SK-N-SH (cell line): Measurements from ENCODE around the gene STAM2. TPM values are rescaled to one million over a fixed set of nuclear protein-coding genes. Genes with fewer than 3 reads are reported as not detected.

ENCODE experiments used
- CTCF ChIA-PET: fragments of 300-600, 350-600 bp; formaldehyde crosslinking; extraction: SDS; loops from one replicate; lab custom pipeline; 2021; lab: Yijun Ruan, JAX
- POLR2A ChIA-PET: fragments of 350-600 bp; sonication (Branson Sonifier 250); formaldehyde crosslinking; extraction: SDS; loops from one replicate; lab custom pipeline; 2020; ENCODE audit warnings: antibody characterized with exemption, inconsistent platforms; lab: Yijun Ruan, JAX
- DNase-seq: peaks from one replicate; pipeline ENCODE4 v3.0.0; 2012
- H2AFZ ChIP-seq: fragments of 200-600 bp; sonication (generic); 2 replicates; pipeline ENCODE4 v1.8.1; 2016; ENCODE audit warnings: antibody characterized with exemption, mild to moderate bottlenecking, low read depth
- H3F3A ChIP-seq: fragments of 200-600 bp; sonication (generic); replicated peaks from 2 replicates; pipeline ENCODE3; 2016; ENCODE audit warnings: antibody characterized with exemption, mild to moderate bottlenecking; ENCODE audit not compliant: insufficient read depth
- H3K27ac ChIP-seq, 2 experiments: fragments of 200-500 bp in 1 of 2; fragments of 200-600 bp in 1 of 2; sonication (Bioruptor generic) in 1 of 2; sonication (generic), shearing (Covaris generic) in 1 of 2; 2 replicates each; pipeline versions ENCODE4 v1.5.1 to v1.6.1; 2014 to 2016; ENCODE audit warnings: low read depth in 2 of 2, inconsistent platforms in 1 of 2, low read length in 1 of 2, mild to moderate bottlenecking in 1 of 2, mixed read lengths in 1 of 2
- H3K27me3 ChIP-seq: fragments of 200-600 bp; sonication (generic), shearing (Covaris generic); 2 replicates; pipeline ENCODE4 v1.6.1; 2016; ENCODE audit warnings: mixed run types; ENCODE audit not compliant: insufficient read depth
- H3K36me3 ChIP-seq, 2 experiments: fragments of 200-500 bp in 1 of 2; fragments of 200-600 bp in 1 of 2; sonication (Bioruptor generic) in 1 of 2; sonication (generic) in 1 of 2; replicated peaks in 1 of 2; 2 replicates each; pipeline versions ENCODE3 to v1.5.1; 2014 to 2016; ENCODE audit warnings: low read length in 1 of 2, mild to moderate bottlenecking in 1 of 2; ENCODE audit not compliant: insufficient read depth in 2 of 2, control insufficient read depth in 1 of 2
- H3K4me1 ChIP-seq, 2 experiments: fragments of 200-500 bp in 1 of 2; fragments of 200-600 bp in 1 of 2; sonication (Bioruptor generic) in 1 of 2; sonication (generic), shearing (Covaris generic) in 1 of 2; 2 replicates each; pipeline versions ENCODE4 v1.5.1 to v1.6.1; 2014 to 2016; ENCODE audit warnings: low read depth in 1 of 2, low read length in 1 of 2, mixed run types in 1 of 2; ENCODE audit not compliant: insufficient read depth in 2 of 2, control insufficient read depth in 1 of 2
- H3K4me2 ChIP-seq: fragments of 200-600 bp; sonication (generic), shearing (Covaris generic); 2 replicates; pipeline ENCODE4 v1.6.1; 2017; ENCODE audit warnings: mixed run types
- H3K4me3 ChIP-seq, 2 experiments: fragments of 200-500 bp in 1 of 2; fragments of 200-600 bp in 1 of 2; sonication (Bioruptor generic) in 1 of 2; sonication (generic), shearing (Covaris generic) in 1 of 2; 2 replicates each; pipeline versions ENCODE4 v1.5.1 to v1.8.1; 2014 to 2016; ENCODE audit warnings: low read depth in 2 of 2, inconsistent platforms in 1 of 2, low read length in 1 of 2, mild to moderate bottlenecking in 1 of 2, mixed read lengths in 1 of 2, moderate library complexity in 1 of 2
- H3K79me2 ChIP-seq: fragments of 200-600 bp; sonication (generic); 2 replicates; pipeline ENCODE4 v1.8.1; 2017; ENCODE audit warnings: mild to moderate bottlenecking; ENCODE audit not compliant: insufficient read depth
- H3K9ac ChIP-seq: fragments of 200-600 bp; sonication (generic); 2 replicates; pipeline ENCODE4 v1.6.1; 2017; ENCODE audit warnings: mixed run types
- H3K9me2 ChIP-seq: fragments of 200-600 bp; sonication (generic); 2 replicates; pipeline ENCODE4 v1.6.1; 2017; ENCODE audit warnings: mixed run types
- H3K9me3 ChIP-seq: fragments of 200-600 bp; sonication (generic); 2 replicates; pipeline ENCODE4 v1.6.1; 2017; ENCODE audit warnings: mixed run types, mild to moderate bottlenecking, moderate library complexity
- H4K20me1 ChIP-seq: fragments of 200-600 bp; sonication (generic); 2 replicates; pipeline ENCODE4 v1.6.1; 2017; ENCODE audit warnings: mild to moderate bottlenecking, mixed run types; ENCODE audit not compliant: insufficient read depth
- CHD2 ChIP-seq: fragments of 150-350 bp; IDR thresholded peaks from 2 replicates; pipeline ENCODE4 v1.6.1; 2018; ENCODE audit warnings: low read length; ENCODE audit not compliant: partially characterized antibody
- EZH2phosphoT487 ChIP-seq: fragments of 200-600 bp; sonication (generic); IDR thresholded peaks from 2 replicates; pipeline ENCODE4 v1.6.1; 2017; ENCODE audit warnings: low read depth, mixed run types, mild to moderate bottlenecking, antibody characterized with exemption, moderate library complexity, borderline replicate concordance
- FOSL2 ChIP-seq: IDR thresholded peaks from 2 replicates; pipeline ENCODE4 v1.4.0; 2012; ENCODE audit warnings: low read depth, mild to moderate bottlenecking, moderate library complexity, borderline replicate concordance
- FOXJ3 ChIP-seq: sonication (generic); formaldehyde crosslinking; IDR thresholded peaks from 2 replicates; pipeline ENCODE4 v1.5.1; 2020; ENCODE audit warnings: mild to moderate bottlenecking, missing genetic modification reagents
- GATA2 ChIP-seq: sonication (generic); formaldehyde crosslinking; IDR thresholded peaks from 2 replicates; pipeline ENCODE4 v1.5.0; 2020; ENCODE audit warnings: mild to moderate bottlenecking, missing genetic modification reagents
- MEF2A ChIP-seq: IDR thresholded peaks from 2 replicates; pipeline ENCODE4 v1.4.0; 2012; ENCODE audit warnings: low read depth, borderline replicate concordance
- NFIC ChIP-seq: IDR thresholded peaks from 2 replicates; pipeline ENCODE4 v1.4.0; 2012; ENCODE audit warnings: borderline replicate concordance
- NRF1 ChIP-seq: IDR thresholded peaks from 2 replicates; pipeline ENCODE4 v1.6.1; 2012; ENCODE audit warnings: low read depth, mild to moderate bottlenecking, low read length
- RAD21 ChIP-seq: IDR thresholded peaks from 2 replicates; pipeline ENCODE4 v1.6.1; 2012; ENCODE audit warnings: mild to moderate bottlenecking, low read length
- RCOR1 ChIP-seq: fragments of 150-350 bp; IDR thresholded peaks from 2 replicates; pipeline ENCODE4 v1.6.1; 2017; ENCODE audit warnings: antibody characterized with exemption, low read length
- RFX5 ChIP-seq: IDR thresholded peaks from 2 replicates; pipeline ENCODE4 v1.6.1; 2012; ENCODE audit warnings: mild to moderate bottlenecking, improper control_type of control experiment, low read length
- RXRA ChIP-seq: IDR thresholded peaks from 2 replicates; pipeline ENCODE4 v1.4.0; 2012; ENCODE audit warnings: low read depth, mild to moderate bottlenecking, borderline replicate concordance
- SMC3 ChIP-seq: IDR thresholded peaks from 2 replicates; pipeline ENCODE4 v1.6.1; 2012; ENCODE audit warnings: low read depth, low read length, improper control_type of control experiment
- TCF12 ChIP-seq: IDR thresholded peaks from 2 replicates; pipeline ENCODE4 v1.4.0; 2012
- TEAD4 ChIP-seq: IDR thresholded peaks from 2 replicates; pipeline ENCODE4 v1.4.0; 2012; ENCODE audit warnings: mild to moderate bottlenecking, borderline replicate concordance; ENCODE audit not compliant: insufficient read depth
- YY1 ChIP-seq: IDR thresholded peaks from 2 replicates; pipeline ENCODE4 v1.4.0; 2012; ENCODE audit warnings: low read depth, mild to moderate bottlenecking
- WGBS: methylation state at CpG from one replicate; pipeline ENCODE4 v1.1.6; 2017; ENCODE audit warnings: low lambda C conversion rate; 5-methylcytosine and 5-hydroxymethylcytosine counted together
- polyA plus RNA-seq, 3 experiments: library from polyadenylated mRNA; depleted of rRNA; stranded (reverse); fragments of >200 nt; gene quantifications; 2 replicates each; pipeline ENCODE4 v1.2.3, GENCODE V29; 2012
- TF ChIP-seq, protein P1 (sequence below): fragments of 150-350 bp; IDR thresholded peaks from 2 replicates; pipeline ENCODE4 v1.6.1; 2016; ENCODE audit warnings: mild to moderate bottlenecking, low read depth, low read length
- TF ChIP-seq, protein P2 (sequence below): IDR thresholded peaks from 2 replicates; pipeline ENCODE4; 2012
- TF ChIP-seq, protein P3 (sequence below): IDR thresholded peaks from 2 replicates; pipeline ENCODE4 v1.4.0; 2012; ENCODE audit warnings: low read depth, borderline replicate concordance
- TF ChIP-seq, protein P4 (sequence below): IDR thresholded peaks from 2 replicates; pipeline ENCODE4 v1.6.1; 2012; ENCODE audit warnings: mild to moderate bottlenecking, low read depth, low read length, moderate library complexity

STAM2 gene
- polyA plus RNA-seq, 1 of the 3 experiments (the other 2 are of a cell fraction) = 6.9 TPM

DNA sequence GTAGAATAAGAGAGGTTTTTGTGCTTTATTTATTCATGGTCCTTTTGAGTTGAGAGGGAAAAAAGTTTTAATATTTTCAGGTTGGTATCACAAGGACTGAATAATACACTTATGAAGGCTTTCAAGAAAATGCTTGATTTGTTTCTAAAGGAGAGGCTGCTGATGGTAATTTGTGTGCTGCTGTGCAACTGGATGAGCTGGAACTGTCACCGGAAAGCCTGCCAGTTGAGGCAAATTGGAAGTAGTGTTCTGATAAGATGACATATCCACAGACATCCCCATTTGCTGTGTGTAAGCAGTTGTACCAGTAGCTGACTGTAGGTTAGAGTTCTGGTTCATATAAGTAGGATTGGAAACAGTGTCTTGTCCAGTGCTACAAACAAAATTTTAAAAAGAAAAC, 55.1 kb downstream of the STAM2 start:
- Histone ChIP-seq H3K9ac (no peak overlapping the region), H3K27ac (no peak overlapping the region), H2AFZ (no peak overlapping the region), H3K4me3 (no peak overlapping the region), H3F3A (no peaks in the 10 kb centered on the region), H3K27me3 (no peaks in the 10 kb centered on the region), H3K79me2 (no peaks in the 10 kb centered on the region), H3K4me2 (no peak overlapping the region), H3K4me1 (0 out of 4 replicates have a peak, but pooled peaks cover 0 to under 1% of the 10 kb centered on the region in 2 experiments), H4K20me1 (no peaks in the 10 kb centered on the region), H3K9me3 (no peaks in the 10 kb centered on the region), H3K36me3 (peaks cover 11 to 17% of the 10 kb centered on the region in 2 experiments), H3K9me2 (no peaks in the 10 kb centered on the region)
- WGBS = 93% methylated on average over 1 of the region's 1 CpG
- DNase-seq = no peak
- POLR2A ChIA-PET = no interaction called here
- CTCF ChIA-PET = interaction anchor here (1.2 to 2.4 kb wide), 3 partner anchors 55 to 95 kb away, joined by 3 to 10 read pairs (median 5); partner anchors contain the start of gene STAM2
- TF ChIP-seq, protein P1, sequence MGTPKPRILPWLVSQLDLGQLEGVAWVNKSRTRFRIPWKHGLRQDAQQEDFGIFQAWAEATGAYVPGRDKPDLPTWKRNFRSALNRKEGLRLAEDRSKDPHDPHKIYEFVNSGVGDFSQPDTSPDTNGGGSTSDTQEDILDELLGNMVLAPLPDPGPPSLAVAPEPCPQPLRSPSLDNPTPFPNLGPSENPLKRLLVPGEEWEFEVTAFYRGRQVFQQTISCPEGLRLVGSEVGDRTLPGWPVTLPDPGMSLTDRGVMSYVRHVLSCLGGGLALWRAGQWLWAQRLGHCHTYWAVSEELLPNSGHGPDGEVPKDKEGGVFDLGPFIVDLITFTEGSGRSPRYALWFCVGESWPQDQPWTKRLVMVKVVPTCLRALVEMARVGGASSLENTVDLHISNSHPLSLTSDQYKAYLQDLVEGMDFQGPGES = no peak
- no peak for TF ChIP-seq RFX5
- no peak for TF ChIP-seq RCOR1
- no peak for TF ChIP-seq RAD21
- TF ChIP-seq GATA2 (CRISPR knock-in tag) = no peak
- TF ChIP-seq NRF1 = no peak
- no peak for TF ChIP-seq EZH2phosphoT487
- TF ChIP-seq TEAD4 = no peak
- TF ChIP-seq MEF2A = no peak
- TF ChIP-seq, protein P2, sequence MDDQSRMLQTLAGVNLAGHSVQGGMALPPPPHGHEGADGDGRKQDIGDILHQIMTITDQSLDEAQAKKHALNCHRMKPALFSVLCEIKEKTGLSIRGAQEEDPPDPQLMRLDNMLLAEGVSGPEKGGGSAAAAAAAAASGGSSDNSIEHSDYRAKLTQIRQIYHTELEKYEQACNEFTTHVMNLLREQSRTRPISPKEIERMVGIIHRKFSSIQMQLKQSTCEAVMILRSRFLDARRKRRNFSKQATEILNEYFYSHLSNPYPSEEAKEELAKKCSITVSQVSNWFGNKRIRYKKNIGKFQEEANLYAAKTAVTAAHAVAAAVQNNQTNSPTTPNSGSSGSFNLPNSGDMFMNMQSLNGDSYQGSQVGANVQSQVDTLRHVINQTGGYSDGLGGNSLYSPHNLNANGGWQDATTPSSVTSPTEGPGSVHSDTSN = no peak
- TF ChIP-seq SMC3 = no peak
- TF ChIP-seq YY1 = no peak
- no peak for TF ChIP-seq NFIC
- TF ChIP-seq, protein P3, sequence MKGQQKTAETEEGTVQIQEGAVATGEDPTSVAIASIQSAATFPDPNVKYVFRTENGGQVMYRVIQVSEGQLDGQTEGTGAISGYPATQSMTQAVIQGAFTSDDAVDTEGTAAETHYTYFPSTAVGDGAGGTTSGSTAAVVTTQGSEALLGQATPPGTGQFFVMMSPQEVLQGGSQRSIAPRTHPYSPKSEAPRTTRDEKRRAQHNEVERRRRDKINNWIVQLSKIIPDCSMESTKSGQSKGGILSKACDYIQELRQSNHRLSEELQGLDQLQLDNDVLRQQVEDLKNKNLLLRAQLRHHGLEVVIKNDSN = no peak

DNA sequence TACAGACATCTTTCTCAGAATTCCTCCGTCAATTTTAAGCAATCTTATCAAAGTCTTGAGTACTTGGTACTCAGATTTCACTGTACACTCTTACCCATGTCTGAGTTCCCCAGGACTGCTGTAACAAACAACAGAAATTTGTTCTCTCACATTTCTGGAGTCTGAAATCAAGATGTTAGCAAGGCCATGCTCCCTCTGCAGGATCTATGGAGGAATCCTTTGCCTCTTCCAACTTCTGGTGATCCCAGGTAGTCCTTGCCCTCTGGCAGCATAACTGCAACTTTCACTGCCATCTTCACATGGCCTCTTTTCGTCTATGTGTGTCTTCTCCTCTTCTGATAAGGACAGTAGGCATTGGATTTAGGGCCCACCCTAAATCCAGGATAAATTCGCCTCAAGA, 59.6 kb downstream of the STAM2 start:
- CTCF ChIA-PET = no interaction called here
- no peak overlapping the region for H2AFZ ChIP-seq
- no peaks in the 10 kb centered on the region for H3F3A ChIP-seq
- no peak overlapping the region for H3K4me3 ChIP-seq
- H4K20me1 ChIP-seq = no peaks in the 10 kb centered on the region
- no peaks in the 10 kb centered on the region for H3K9me3 ChIP-seq
- DNase-seq = no peak
- no peak overlapping the region for H3K4me2 ChIP-seq
- no peak overlapping the region for H3K9ac ChIP-seq
- H3K36me3 ChIP-seq = peaks cover 9 to 11% of the 10 kb centered on the region in 2 experiments
- no peaks in the 10 kb centered on the region for H3K9me2 ChIP-seq
- H3K4me1 ChIP-seq = no peaks in the 10 kb centered on the region
- 89% methylated on average over 3 of the region's 3 CpGs for WGBS
- H3K27me3 ChIP-seq = no peaks in the 10 kb centered on the region
- no peaks in the 10 kb centered on the region for H3K79me2 ChIP-seq
- POLR2A ChIA-PET = no interaction called here
- no peak overlapping the region for H3K27ac ChIP-seq
- TF ChIP-seq GATA2 (CRISPR knock-in tag) (no peak), SMC3 (no peak), TCF12 (no peak), FOSL2 (no peak), FOXJ3 (no peak), YY1 (no peak), RAD21 (no peak), CHD2 (no peak), RXRA (no peak)
- TF ChIP-seq, protein P4, sequence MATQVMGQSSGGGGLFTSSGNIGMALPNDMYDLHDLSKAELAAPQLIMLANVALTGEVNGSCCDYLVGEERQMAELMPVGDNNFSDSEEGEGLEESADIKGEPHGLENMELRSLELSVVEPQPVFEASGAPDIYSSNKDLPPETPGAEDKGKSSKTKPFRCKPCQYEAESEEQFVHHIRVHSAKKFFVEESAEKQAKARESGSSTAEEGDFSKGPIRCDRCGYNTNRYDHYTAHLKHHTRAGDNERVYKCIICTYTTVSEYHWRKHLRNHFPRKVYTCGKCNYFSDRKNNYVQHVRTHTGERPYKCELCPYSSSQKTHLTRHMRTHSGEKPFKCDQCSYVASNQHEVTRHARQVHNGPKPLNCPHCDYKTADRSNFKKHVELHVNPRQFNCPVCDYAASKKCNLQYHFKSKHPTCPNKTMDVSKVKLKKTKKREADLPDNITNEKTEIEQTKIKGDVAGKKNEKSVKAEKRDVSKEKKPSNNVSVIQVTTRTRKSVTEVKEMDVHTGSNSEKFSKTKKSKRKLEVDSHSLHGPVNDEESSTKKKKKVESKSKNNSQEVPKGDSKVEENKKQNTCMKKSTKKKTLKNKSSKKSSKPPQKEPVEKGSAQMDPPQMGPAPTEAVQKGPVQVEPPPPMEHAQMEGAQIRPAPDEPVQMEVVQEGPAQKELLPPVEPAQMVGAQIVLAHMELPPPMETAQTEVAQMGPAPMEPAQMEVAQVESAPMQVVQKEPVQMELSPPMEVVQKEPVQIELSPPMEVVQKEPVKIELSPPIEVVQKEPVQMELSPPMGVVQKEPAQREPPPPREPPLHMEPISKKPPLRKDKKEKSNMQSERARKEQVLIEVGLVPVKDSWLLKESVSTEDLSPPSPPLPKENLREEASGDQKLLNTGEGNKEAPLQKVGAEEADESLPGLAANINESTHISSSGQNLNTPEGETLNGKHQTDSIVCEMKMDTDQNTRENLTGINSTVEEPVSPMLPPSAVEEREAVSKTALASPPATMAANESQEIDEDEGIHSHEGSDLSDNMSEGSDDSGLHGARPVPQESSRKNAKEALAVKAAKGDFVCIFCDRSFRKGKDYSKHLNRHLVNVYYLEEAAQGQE = no peak
- TF ChIP-seq, protein P3 = no peak
- TF ChIP-seq, protein P2 = no peak
